Left ventricle myocardium inferior (tissue), 1 donor: ENCODE results near the gene FXYD6. TPM values are rescaled to one million over a fixed set of nuclear protein-coding genes. Genes with fewer than 3 reads are reported as not detected.
"Not testable (repeated sequence)": the region's sequence is repeated elsewhere in the genome, so short reads cannot be mapped to it uniquely, and the experiment has no call there.

Source experiments
- DNase-seq: peaks from one replicate; pipeline ENCODE4 v3.0.0-alpha.2; 2020
- H3K27ac ChIP-seq: fragments of 200-600 bp; replicated peaks from 2 replicates; pipeline ENCODE4 v1.8.0; 2021
- H3K27me3 ChIP-seq: fragments of 200-600 bp; 2 replicates; pipeline ENCODE4 v1.8.0; 2021; ENCODE audit warnings: low read depth
- H3K36me3 ChIP-seq: fragments of 200-600 bp; 2 replicates; pipeline ENCODE4 v1.8.0; 2021
- H3K4me1 ChIP-seq: fragments of 200-600 bp; 2 replicates; pipeline ENCODE4 v1.8.0; 2021
- H3K4me3 ChIP-seq: fragments of 200-600 bp; 2 replicates; pipeline ENCODE4 v1.8.0; 2021; ENCODE audit warnings: mild to moderate bottlenecking, moderate library complexity
- H3K9me3 ChIP-seq: fragments of 200-600 bp; replicated peaks from 2 replicates; pipeline ENCODE4 v1.8.0; 2021
- intact Hi-C: fragments of 100-400 bp; cut with micrococcal nuclease; formaldehyde crosslinking; loops from one replicate; pipeline ENCODE4 v1.11.0; 2022
- total RNA-seq: library from RNA; stranded (reverse); fragmentation: NEBNext Ultra II Directional; extraction: Animal tissue kit (Norgen Biotek cat#: 25700); gene quantifications from one replicate; pipeline ENCODE4 v1.2.1, GENCODE V29; 2021
- TF ChIP-seq, protein P1 (sequence below): fragments of 200-600 bp; IDR thresholded peaks from 2 replicates; pipeline ENCODE4 v1.8.0; 2021; ENCODE audit warnings: antibody characterized with exemption, mild to moderate bottlenecking, borderline replicate concordance
- donor health status: DM: no; HTN: yes; CAD: no; lungs with severe emphysema.

Gene FXYD6
- total RNA-seq, 1 donor from 2014 or later = 30.2 TPM

- peak overlapping the region; percentile 49 for H3K27ac ChIP-seq
- H3K36me3 ChIP-seq = no peaks in the 10 kb centered on the region
- no peaks in the 10 kb centered on the region for H3K9me3 ChIP-seq
- intact Hi-C loops = loop anchor here (5.0 kb wide), 1 partner anchor 393 kb away; no protein-coding TSS in a partner anchor
- H3K27me3 ChIP-seq = no peaks in the 10 kb centered on the region
- no peak overlapping the region for H3K4me3 ChIP-seq
- TF ChIP-seq, protein P1, sequence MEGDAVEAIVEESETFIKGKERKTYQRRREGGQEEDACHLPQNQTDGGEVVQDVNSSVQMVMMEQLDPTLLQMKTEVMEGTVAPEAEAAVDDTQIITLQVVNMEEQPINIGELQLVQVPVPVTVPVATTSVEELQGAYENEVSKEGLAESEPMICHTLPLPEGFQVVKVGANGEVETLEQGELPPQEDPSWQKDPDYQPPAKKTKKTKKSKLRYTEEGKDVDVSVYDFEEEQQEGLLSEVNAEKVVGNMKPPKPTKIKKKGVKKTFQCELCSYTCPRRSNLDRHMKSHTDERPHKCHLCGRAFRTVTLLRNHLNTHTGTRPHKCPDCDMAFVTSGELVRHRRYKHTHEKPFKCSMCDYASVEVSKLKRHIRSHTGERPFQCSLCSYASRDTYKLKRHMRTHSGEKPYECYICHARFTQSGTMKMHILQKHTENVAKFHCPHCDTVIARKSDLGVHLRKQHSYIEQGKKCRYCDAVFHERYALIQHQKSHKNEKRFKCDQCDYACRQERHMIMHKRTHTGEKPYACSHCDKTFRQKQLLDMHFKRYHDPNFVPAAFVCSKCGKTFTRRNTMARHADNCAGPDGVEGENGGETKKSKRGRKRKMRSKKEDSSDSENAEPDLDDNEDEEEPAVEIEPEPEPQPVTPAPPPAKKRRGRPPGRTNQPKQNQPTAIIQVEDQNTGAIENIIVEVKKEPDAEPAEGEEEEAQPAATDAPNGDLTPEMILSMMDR = no peak
- DNase-seq = no peak
- H3K4me1 ChIP-seq = peaks cover 41% of the 10 kb centered on the region
Measured at GRCh38 chr11:117815262-117815803, 61.1 kb downstream of the FXYD6 start.

GRCh38 chr11:117814766-117815261 is 61.6 kb downstream of the FXYD6 start:
- H3K4me1 ChIP-seq = peaks cover 41% of the 10 kb centered on the region
- intact Hi-C loops = loop anchor here (5.0 kb wide), 1 partner anchor 393 kb away; no protein-coding TSS in a partner anchor
- peak; percentile 73 for DNase-seq

DNA sequence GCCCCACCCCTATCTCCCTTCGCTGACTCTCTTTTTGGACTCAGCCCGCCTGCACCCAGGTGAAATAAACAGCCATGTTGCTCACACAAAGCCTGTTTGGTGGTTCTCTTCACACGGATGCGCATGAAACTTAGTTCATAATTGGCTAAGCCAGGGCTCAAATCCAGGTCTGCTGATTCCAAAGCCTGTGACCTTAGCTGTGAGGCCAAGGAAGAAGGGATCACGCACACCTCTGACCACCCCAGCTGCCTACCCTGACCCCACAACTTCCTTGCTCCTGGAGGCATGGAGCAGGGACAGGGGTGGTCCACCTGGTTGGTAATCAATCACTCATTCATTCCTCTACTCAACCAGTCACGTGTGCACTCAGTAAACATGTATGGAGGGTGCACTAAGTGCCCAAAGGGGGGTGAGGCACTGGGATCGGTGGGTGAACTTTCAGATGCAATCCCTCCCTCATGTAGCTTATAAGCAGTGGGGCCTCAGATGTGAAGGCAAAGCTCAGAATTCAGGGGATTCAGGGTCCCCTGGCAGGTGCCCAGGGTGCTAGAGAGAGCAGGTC is 62.2 kb downstream of the FXYD6 start:
- intact Hi-C loops = no loop called here
- H3K9me3 ChIP-seq = no peaks in the 10 kb centered on the region
- TF ChIP-seq, protein P1 = no peak
- no peaks in the 10 kb centered on the region for H3K27me3 ChIP-seq
- H3K4me1 ChIP-seq = peaks cover 44% of the 10 kb centered on the region
- no peaks in the 10 kb centered on the region for H3K36me3 ChIP-seq
- no peak overlapping the region for H3K27ac ChIP-seq
- no peak for DNase-seq
- no peak overlapping the region for H3K4me3 ChIP-seq

More at GRCh38 chr11:117814766-117815261, 61.6 kb downstream of the FXYD6 start:
- Histone ChIP-seq H3K9me3 (no peaks in the 10 kb centered on the region), H3K4me3 (no peak overlapping the region), H3K27me3 (no peaks in the 10 kb centered on the region), H3K27ac (peak overlapping the region; percentile 49), H3K36me3 (no peaks in the 10 kb centered on the region)
- TF ChIP-seq, protein P1 = no peak

GRCh38 chr11:117810056-117810451 is 66.4 kb downstream of the FXYD6 start:
- intact Hi-C loops, DNase-seq, H3K27ac ChIP-seq: not testable (repeated sequence)

GRCh38 chr11:117809236-117810055 is 67.0 kb downstream of the FXYD6 start:
- Histone ChIP-seq H3K27ac (peak overlapping the region; percentile 62), H3K36me3 (no peaks in the 10 kb centered on the region), H3K4me3 (peak overlapping the region; percentile 16), H3K27me3 (peaks cover 15% of the 10 kb centered on the region), H3K4me1 (peaks cover 24% of the 10 kb centered on the region), H3K9me3 (no peaks in the 10 kb centered on the region)
- TF ChIP-seq, protein P1 = peak; percentile 80
- intact Hi-C loops = loop anchor here (5.0 to 10.0 kb wide), 2 partner anchors 245 to 362 kb away; no protein-coding TSS in a partner anchor
- peak; percentile 80 for DNase-seq

More at GRCh38 chr11:117810056-117810451, 66.4 kb downstream of the FXYD6 start:
- Histone ChIP-seq H3K4me1 (peaks cover 30% of the 10 kb centered on the region), H3K27me3 (peaks cover 15% of the 10 kb centered on the region)
- H3K36me3 ChIP-seq, H3K4me3 ChIP-seq, H3K9me3 ChIP-seq: not testable (repeated sequence)
